ENCODE measurements around the gene MNT. TPM values are rescaled to one million over a fixed set of nuclear protein-coding genes. Genes with fewer than 3 reads are reported as not detected.
A peak's percentile ranks its signal among the peaks of the same experiment; 100 is the strongest.

Gene MNT
- total RNA-seq, 1 experiment from 2014 or later: 3.2 TPM

DNA sequence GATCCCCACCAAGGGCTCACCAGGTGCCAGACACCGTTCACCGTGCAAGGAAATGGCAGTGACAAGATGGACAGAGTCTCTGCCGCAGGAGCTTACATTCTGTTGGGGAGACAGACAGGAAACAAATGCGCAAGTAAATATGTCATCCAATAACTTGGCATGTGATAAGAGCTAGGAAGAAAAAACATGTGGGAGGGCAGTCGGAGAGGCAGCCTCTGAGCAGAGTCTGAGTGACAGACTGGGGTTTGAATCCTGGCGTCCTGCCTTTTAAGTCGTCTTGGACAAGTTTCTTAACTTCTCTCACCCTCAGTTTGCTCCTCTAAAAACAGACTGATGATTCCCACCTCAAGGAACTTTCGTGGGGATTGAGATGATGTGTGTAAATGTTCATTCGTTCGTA is 56.3 kb downstream of the MNT start:
- DNase-seq (ENCODE audit: low spot score): no peak
- in situ Hi-C loops (cut with HindIII; ENCODE audit: low sequenced_read_pairs): no loop called here

DNA sequence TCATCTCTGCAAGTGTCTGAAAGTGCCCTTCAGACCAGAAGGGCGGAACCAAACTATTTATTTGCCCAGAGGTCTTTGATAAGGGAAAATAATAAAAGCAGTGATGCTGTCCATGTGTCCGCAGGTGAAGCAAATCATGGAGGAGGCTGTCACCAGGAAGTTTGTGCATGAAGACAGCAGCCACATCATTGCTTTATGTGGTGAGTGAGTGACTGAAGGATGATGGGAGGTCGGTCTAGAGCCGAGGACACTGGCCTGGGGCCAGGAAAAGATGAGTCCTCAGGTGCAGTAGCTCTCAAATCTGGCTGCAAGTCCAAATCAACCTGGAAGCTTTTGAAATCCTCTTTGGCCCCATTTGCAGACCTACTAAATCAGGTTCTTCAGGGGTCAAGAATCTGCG is 57.4 kb downstream of the MNT start:
- in situ Hi-C loops (cut with HindIII; ENCODE audit: low sequenced_read_pairs): no loop called here
- no peak for DNase-seq (ENCODE audit: low spot score)

DNA sequence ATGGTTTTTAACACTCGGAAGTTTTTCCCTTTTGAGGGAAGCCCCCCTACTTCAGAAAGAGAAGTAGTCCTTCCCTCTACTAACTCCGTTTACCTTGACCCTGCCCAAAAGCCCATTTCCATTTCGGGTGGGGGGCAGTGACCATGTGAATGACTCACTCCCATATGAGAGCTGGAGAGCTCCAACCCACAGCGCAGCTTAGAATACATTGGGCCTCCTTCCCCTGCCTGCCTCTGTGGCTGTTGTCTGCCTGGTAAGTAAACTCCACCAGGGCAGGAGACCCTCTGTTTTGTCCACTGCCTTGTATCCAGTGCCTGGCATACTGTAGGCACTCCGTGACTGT is 62.6 kb downstream of the MNT start:
- peak; percentile 36 for DNase-seq (ENCODE audit: low spot score)
- in situ Hi-C loops (cut with HindIII; ENCODE audit: low sequenced_read_pairs): no loop called here

DNA sequence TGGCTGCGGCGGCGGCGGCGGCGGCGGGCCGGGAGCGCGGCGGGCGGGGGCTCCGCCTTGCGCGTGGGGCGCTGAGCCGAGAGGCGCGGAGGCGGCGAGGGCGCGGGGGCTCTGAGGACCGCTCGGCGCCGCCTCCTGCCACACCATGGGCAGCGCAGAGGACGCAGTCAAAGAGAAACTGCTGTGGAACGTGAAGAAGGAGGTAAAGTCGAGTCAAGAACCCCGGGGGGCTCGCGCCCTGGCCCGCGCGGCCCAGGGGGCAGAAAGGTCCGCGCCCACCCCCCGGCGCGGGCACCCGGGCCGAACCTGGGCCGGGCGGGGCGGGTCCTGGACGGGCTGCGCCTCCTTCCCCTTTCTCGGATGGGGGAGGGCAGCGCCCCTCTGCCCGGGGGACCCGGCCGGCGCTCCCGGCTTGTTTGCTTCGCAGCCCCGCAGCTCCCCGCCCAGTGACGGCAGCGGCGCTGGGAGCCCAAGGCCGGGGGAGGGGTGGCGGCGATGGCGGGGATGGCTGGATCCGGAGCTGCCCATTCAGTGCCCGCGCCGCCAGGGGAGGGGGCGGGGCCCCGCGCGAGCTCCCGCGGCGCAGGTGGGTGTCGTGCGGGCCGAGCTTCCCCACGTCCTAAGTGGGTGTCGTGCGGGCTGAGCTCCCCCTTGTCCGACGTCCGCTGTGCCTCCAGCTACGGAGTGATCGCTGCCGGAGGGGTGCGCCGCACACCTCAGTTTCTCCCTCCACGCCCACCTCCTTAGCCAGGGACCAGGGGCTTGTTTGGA is 63.1 kb downstream of the MNT start:
- peak; percentile 51 for DNase-seq (ENCODE audit: low spot score)
- in situ Hi-C loops (cut with HindIII; ENCODE audit: low sequenced_read_pairs): no loop called here

DNA sequence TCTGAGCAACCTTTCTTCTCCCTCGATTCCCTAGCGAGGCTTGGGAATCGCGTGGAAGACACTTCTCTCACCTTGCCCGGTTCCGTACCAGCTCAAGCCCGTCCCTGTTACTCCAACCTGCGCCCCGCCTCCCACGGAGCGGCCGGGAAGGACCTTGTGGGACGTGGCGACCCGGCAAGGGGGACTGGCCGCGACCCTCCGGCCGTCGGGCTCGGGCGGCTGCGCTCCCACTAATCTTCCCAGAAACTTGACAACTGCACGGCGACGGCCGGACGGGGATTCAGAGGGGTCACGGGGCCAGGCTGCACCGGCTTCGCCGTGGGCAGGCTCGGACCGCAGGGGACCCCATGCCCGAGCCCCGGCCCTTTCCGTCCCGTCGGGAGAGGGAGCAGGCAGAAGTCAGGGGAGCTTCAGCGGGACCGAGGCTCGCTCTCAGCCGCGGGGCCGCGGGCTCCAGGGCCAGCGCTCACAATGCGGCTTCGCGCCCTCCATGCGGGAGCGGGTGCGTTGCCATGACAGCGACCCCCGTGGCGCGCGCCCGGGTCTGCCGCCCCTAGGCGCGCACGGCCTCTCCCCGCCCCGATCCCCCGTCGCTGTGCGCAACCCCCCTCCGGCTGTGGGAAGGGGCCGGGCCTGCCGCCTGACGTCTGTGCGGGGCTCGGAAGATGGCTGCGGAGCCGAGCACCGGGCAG is 63.9 kb downstream of the MNT start, which contains the start of gene SGSM2:
TSS of gene SGSM2 (plus strand) at position 650 of the 692 bp plus-strand sequence. CDS start 188 bp downstream, outside the sequence.
- in situ Hi-C loops (cut with HindIII; ENCODE audit: low sequenced_read_pairs): no loop called here
- DNase-seq (ENCODE audit: low spot score): peak; percentile 40

DNA sequence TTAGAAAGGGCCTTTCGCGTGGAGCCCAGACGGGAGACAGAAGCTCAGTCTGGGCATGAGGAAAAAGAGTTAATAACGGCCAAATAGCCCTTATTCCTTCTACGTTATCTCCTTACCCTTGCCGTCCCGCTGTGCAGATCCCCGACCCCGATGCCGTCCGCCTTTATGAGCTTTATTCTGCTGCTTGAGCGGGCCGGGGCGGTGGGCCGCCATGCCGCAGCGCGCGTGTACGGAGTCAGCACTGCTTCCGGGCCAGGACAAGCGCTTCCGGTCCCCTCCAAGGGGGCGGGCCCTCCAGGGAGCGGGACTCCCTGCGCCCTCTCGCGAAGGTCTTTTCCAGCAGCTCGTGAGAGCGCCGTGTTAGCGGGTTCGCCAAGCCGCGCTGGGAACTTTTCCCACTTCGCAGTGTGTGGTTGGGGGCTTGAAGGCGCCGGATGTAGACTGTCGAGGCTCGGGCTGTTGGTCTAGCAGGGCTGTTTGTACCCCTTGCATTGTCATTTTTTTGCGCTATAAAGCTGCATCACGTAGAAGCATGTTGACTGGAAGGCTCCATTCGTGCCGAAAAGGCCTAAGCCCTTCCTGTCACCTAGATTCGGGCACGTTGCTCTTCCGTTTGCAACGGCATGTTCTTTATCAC is 64.5 kb downstream of the MNT start, which contains the start of gene TSR1:
TSS of gene TSR1 (minus strand) at position 243 of the 637 bp plus-strand sequence. CDS start at position 213, 30 bp downstream.
- DNase-seq (ENCODE audit: low spot score): peak; percentile 93
- in situ Hi-C loops (cut with HindIII; ENCODE audit: low sequenced_read_pairs): no loop called here

DNA sequence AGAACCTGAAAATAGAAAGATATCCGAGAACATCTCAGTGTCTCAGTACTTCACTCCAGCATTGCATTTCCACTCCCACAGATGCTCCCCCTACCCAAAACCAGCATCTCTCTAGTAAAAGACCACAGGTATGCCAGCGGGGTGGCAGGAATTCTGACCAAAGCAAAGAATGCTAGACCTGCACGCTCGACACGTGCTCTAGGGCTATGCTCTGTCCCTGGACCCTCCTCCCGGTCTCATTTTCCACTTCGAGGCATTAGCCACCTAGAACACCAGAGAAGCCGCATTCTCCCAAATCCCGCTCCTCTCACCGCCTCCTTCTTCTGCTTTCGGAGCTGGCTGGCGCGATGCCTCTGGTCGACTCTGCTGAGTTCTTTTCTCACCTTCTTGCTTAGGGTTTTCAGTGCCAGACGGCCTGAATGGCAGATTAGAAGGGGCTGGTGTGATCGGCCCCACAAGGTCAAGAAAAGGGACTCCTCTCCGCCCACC is 65.1 kb downstream of the MNT start:
- DNase-seq (ENCODE audit: low spot score): no peak
- in situ Hi-C loops (cut with HindIII; ENCODE audit: low sequenced_read_pairs): no loop called here

Other genes with a start within 250 kb of the MNT start
- 13.3 and 17.6 TPM in 2 replicates for gene SMG6, start 97.3 kb downstream of the MNT start, total RNA-seq (2014; rRNA removed; shearing (Covaris generic))
- 15.9 and 19.7 TPM in 2 replicates for gene SRR, start 97.1 kb downstream of the MNT start, total RNA-seq (2014; rRNA removed; shearing (Covaris generic))
- 46.8 and 63.3 TPM in 2 replicates for gene TSR1, start 64.6 kb downstream of the MNT start, total RNA-seq (2014; rRNA removed; shearing (Covaris generic))
- gene SGSM2, start 63.6 kb downstream of the MNT start, total RNA-seq (2014; rRNA removed; shearing (Covaris generic)): 24.7 and 35.2 TPM in 2 replicates
- 29.2 and 58.3 TPM in 2 replicates for gene METTL16, start 110.8 kb upstream of the MNT start, total RNA-seq (2014; rRNA removed; shearing (Covaris generic))
- gene PAFAH1B1, start 192.6 kb upstream of the MNT start, total RNA-seq (2014; rRNA removed; shearing (Covaris generic)): 70.3 and 181 TPM in 2 replicates

Data from G401 (cell line).